MG63 (cell line): ENCODE results near the gene SCTR. TPM values are rescaled to one million over a fixed set of nuclear protein-coding genes. Genes with fewer than 3 reads are reported as not detected.
"Not testable (repeated sequence)": the region's sequence is repeated elsewhere in the genome, so short reads cannot be mapped to it uniquely, and the experiment has no call there.

Source experiments
- DNase-seq: peaks from one replicate; pipeline ENCODE4 v3.0.0-alpha.2; 2020
- H3K27me3 ChIP-seq: fragments of 250-450 bp; sonication (Bioruptor Pico); 2 replicates; pipeline ENCODE4 v1.5.1; 2020; ENCODE audit warnings: mild to moderate bottlenecking, moderate library complexity
- H3K36me3 ChIP-seq: fragments of 250-450 bp; sonication (Bioruptor Pico); 2 replicates; pipeline ENCODE4 v1.5.1; 2020; ENCODE audit warnings: mild to moderate bottlenecking, moderate library complexity
- H3K4me3 ChIP-seq: fragments of 250-450 bp; sonication (Bioruptor Pico); 2 replicates; pipeline ENCODE4 v1.5.1; 2020; ENCODE audit warnings: mild to moderate bottlenecking, moderate library complexity
- H3K9me3 ChIP-seq: fragments of 250-450 bp; sonication (Bioruptor Pico); 2 replicates; pipeline ENCODE4 v1.5.1; 2020; ENCODE audit warnings: mild to moderate bottlenecking, moderate library complexity
- total RNA-seq: library from RNA; depleted of rRNA; stranded (reverse); fragments of >200 nt; shearing (Covaris generic); gene quantifications from 2 replicates; pipeline ENCODE4 v1.2.3, GENCODE V29; 2014; ENCODE audit warnings: low replicate concordance

Gene SCTR
- total RNA-seq, 1 experiment from 2014 or later: not detected

GRCh38 chr2:119421741-119422140 lies 102.5 kb downstream of the SCTR start:
- no peak overlapping the region for H3K4me3 ChIP-seq
- DNase-seq: no peak
- no peaks in the 10 kb centered on the region for H3K27me3 ChIP-seq
- H3K36me3 ChIP-seq: no peaks in the 10 kb centered on the region
- H3K9me3 ChIP-seq: peaks cover 4% of the 10 kb centered on the region

GRCh38 chr2:119421304-119421703 lies 103.0 kb downstream of the SCTR start:
- no peak for DNase-seq
- Histone ChIP-seq H3K9me3 (peaks cover 4% of the 10 kb centered on the region), H3K4me3 (no peak overlapping the region), H3K27me3 (no peaks in the 10 kb centered on the region), H3K36me3 (no peaks in the 10 kb centered on the region)

- Histone ChIP-seq H3K36me3 (no peaks in the 10 kb centered on the region), H3K4me3 (no peak overlapping the region), H3K27me3 (no peaks in the 10 kb centered on the region), H3K9me3 (peaks cover 4% of the 10 kb centered on the region)
- DNase-seq: no peak
Measured at GRCh38 chr2:119419803-119420508, 104.3 kb downstream of the SCTR start.

GRCh38 chr2:119419065-119419464 lies 105.2 kb downstream of the SCTR start:
- no peak for DNase-seq
- H3K4me3 ChIP-seq: no peak overlapping the region
- H3K9me3 ChIP-seq: peaks cover 4% of the 10 kb centered on the region
- no peaks in the 10 kb centered on the region for H3K27me3 ChIP-seq
- no peaks in the 10 kb centered on the region for H3K36me3 ChIP-seq

GRCh38 chr2:119417908-119418307 lies 106.4 kb downstream of the SCTR start:
- no peak for DNase-seq
- Histone ChIP-seq H3K27me3 (no peaks in the 10 kb centered on the region), H3K36me3 (no peaks in the 10 kb centered on the region), H3K9me3 (peaks cover 4% of the 10 kb centered on the region), H3K4me3 (no peak overlapping the region)

GRCh38 chr2:119416299-119416923 lies 107.9 kb downstream of the SCTR start:
- DNase-seq: no peak
- no peaks in the 10 kb centered on the region for H3K27me3 ChIP-seq
- peaks cover 3% of the 10 kb centered on the region for H3K9me3 ChIP-seq
- H3K36me3 ChIP-seq: no peaks in the 10 kb centered on the region
- H3K4me3 ChIP-seq: no peak overlapping the region

GRCh38 chr2:119415630-119416029 lies 108.7 kb downstream of the SCTR start:
- DNase-seq: no peak

GRCh38 chr2:119414894-119415293 lies 109.4 kb downstream of the SCTR start:
- no peaks in the 10 kb centered on the region for H3K36me3 ChIP-seq
- H3K9me3 ChIP-seq: no peaks in the 10 kb centered on the region
- no peak for DNase-seq
- peaks cover 3% of the 10 kb centered on the region; the same call in 1 of the 2 replicates for H3K27me3 ChIP-seq
- no peak overlapping the region for H3K4me3 ChIP-seq

More at GRCh38 chr2:119415630-119416029, 108.7 kb downstream of the SCTR start:
- Histone ChIP-seq H3K36me3 (no peaks in the 10 kb centered on the region), H3K27me3 (no peaks in the 10 kb centered on the region; the same call in 1 of the 2 replicates), H3K4me3 (no peak overlapping the region), H3K9me3 (no peaks in the 10 kb centered on the region)

GRCh38 chr2:119409506-119409905 lies 114.8 kb downstream of the SCTR start:
- H3K36me3 ChIP-seq: no peaks in the 10 kb centered on the region
- DNase-seq: no peak

GRCh38 chr2:119408221-119408619 lies 116.1 kb downstream of the SCTR start:
- Histone ChIP-seq H3K9me3 (no peaks in the 10 kb centered on the region), H3K4me3 (no peak overlapping the region), H3K36me3 (no peaks in the 10 kb centered on the region), H3K27me3 (peaks cover 3% of the 10 kb centered on the region; the same call in 1 of the 2 replicates)
- DNase-seq: no peak

More at GRCh38 chr2:119409506-119409905, 114.8 kb downstream of the SCTR start:
- Histone ChIP-seq H3K4me3 (no peak overlapping the region), H3K27me3 (peaks cover 3% of the 10 kb centered on the region; the same call in 1 of the 2 replicates), H3K9me3 (no peaks in the 10 kb centered on the region)

- DNase-seq: peak; percentile 18
- H3K9me3 ChIP-seq: no peaks in the 10 kb centered on the region
- H3K27me3 ChIP-seq: peaks cover 3% of the 10 kb centered on the region; the same call in 1 of the 2 replicates
- H3K4me3 ChIP-seq: no peak overlapping the region
- no peaks in the 10 kb centered on the region for H3K36me3 ChIP-seq
Measured at GRCh38 chr2:119407430-119408220, 116.7 kb downstream of the SCTR start.

- Histone ChIP-seq H3K4me3 (no peak overlapping the region), H3K9me3 (no peaks in the 10 kb centered on the region)
- no peak for DNase-seq
Measured at GRCh38 chr2:119405151-119405550, 119.1 kb downstream of the SCTR start.

GRCh38 chr2:119403618-119404017 lies 120.7 kb downstream of the SCTR start:
- not testable (repeated sequence) for H3K9me3 ChIP-seq, H3K36me3 ChIP-seq, H3K27me3 ChIP-seq, H3K4me3 ChIP-seq, DNase-seq

More at GRCh38 chr2:119405151-119405550, 119.1 kb downstream of the SCTR start:
- Histone ChIP-seq H3K27me3 (0 out of 2 replicates have a peak, but pooled peaks cover under 1% of the 10 kb centered on the region), H3K36me3 (no peaks in the 10 kb centered on the region)

- DNase-seq: no peak
- Histone ChIP-seq H3K36me3 (no peaks in the 10 kb centered on the region), H3K9me3 (no peaks in the 10 kb centered on the region), H3K27me3 (no peaks in the 10 kb centered on the region), H3K4me3 (no peak overlapping the region)
Measured at GRCh38 chr2:119402645-119403560, 121.4 kb downstream of the SCTR start.

GRCh38 chr2:119402106-119402505 lies 122.2 kb downstream of the SCTR start:
- Histone ChIP-seq H3K36me3 (no peaks in the 10 kb centered on the region), H3K9me3 (no peaks in the 10 kb centered on the region), H3K4me3 (no peak overlapping the region), H3K27me3 (no peaks in the 10 kb centered on the region)
- DNase-seq: no peak

GRCh38 chr2:119397196-119397595 lies 127.1 kb downstream of the SCTR start:
- no peak overlapping the region for H3K4me3 ChIP-seq
- H3K27me3 ChIP-seq: no peaks in the 10 kb centered on the region
- no peaks in the 10 kb centered on the region for H3K36me3 ChIP-seq
- no peak for DNase-seq
- H3K9me3 ChIP-seq: no peaks in the 10 kb centered on the region
